Raji (cell line): ENCODE measurements around the gene METRNL.

Experiments
- POLR2A ChIP-seq: IDR thresholded peaks from 2 replicates; pipeline ENCODE4 v1.6.1; 2011; ENCODE audit warnings: low read depth, low read length, control low read depth; ENCODE audit not compliant: insufficient read depth

The METRNL gene

DNA sequence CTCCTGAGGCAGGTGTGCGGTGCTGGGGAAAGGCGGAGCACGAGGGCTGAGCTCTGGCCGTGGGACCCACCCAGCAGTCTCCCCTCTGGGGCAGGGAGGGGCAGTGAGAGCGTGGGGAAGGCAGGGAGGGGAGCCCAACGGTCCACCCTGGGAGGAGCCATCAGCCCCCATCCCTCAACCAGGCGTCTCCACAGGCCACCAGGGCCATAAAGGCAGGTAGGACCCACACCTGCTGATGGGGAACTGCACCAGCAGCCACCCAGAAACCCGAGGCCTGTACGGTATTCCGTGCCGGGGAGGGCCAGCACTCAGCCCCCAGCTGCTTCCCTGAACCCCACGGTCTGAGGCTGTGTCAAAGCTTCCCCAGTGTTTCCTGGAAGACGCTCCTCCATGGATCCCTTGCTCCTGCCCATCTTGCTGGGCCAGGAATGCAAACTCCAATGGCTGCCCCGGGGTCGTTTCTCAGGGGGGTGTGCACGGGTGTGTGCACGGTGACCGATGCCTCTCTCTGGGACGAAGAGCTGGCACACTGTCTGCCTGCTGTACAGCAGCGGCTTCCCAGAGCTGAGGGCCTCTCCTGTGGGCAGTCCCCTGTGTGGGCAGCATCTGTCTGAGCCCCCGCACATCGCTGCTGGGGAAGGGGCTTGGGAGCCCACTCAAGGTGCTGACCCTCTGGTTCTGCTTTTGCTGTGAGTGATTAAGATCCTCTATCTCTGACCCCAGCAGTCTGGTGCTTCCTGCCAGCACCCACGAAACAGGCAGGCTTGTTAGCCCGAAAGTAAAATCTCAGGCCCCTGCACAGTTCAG is 17.2 kb upstream of the METRNL start:
- TF ChIP-seq POLR2A, result no peak

DNA sequence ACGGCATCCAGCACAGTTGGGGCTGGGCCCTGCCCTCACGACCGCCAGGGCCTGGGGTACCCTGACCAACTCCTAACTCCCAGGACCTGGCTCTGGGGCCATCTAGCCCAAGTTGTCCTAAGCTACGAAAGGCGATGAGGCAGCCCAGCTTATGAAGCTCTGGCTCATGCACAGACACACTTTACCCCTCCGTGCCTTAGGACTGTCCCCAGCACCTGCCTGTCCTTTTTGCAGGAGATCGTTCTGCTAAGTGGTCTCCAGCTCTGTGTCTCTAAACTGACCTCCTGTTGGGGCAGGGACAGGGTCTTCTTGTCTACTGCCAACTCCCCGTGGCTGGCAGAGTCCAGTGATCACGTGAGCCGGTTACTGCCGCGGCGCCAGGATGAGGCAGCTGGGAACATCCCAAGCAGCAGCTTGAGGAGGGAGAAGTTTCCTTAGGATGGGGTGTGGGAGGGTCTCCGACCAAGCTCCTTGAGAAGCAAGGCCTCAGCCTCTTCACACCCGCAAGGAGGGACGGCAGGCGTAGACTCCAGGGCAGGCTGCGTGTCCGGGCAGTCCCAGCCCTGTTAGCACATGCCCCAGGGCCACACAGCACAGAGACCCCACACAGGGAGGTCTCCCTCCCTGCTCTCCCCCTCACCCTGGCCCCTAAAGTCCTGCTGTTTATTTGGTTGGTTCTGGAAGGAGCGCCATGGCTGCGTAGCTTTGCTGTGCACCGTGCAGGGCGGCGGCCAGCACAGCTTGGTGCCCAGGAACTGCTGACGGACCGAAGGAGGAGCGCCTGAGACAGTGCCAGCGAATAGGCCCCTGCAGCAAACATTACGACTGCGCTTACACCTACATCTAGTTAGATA is 16.4 kb upstream of the METRNL start:
- no peak for TF ChIP-seq POLR2A

DNA sequence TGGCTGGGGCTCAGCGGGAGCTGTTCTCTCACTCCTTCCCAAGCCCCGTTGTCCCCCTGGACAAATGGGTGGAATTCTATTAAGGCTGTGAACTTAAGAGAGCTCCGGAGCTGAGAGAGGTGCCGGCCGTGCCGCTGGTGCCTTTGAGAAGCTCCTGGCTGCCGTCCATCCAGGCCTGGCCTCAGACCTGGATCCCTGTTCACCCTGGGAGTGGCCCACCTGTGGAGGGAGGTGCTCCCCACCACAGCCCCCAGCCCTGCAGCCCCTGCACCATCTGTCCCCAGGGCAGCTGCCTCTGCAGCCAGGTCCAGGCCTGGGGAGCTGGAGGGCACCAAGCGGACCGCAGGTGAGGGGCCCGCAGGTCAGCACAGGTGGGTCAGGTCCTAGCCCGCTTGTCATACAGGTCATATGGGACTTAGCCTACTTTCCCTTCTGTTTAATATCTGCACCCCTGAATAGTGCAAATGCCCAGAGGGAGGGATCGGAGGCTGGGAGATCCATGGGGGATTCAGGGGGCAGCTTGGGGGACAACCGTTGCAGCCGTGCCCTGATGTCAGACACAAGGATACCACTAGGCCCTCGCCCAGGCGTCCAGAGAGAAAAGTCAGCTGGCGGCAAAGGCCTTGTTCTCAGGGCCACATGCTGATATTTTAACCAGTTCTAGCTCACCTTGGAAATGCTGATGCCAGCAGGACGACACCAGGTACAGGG is 15.2 kb upstream of the METRNL start:
- no peak for TF ChIP-seq POLR2A

DNA sequence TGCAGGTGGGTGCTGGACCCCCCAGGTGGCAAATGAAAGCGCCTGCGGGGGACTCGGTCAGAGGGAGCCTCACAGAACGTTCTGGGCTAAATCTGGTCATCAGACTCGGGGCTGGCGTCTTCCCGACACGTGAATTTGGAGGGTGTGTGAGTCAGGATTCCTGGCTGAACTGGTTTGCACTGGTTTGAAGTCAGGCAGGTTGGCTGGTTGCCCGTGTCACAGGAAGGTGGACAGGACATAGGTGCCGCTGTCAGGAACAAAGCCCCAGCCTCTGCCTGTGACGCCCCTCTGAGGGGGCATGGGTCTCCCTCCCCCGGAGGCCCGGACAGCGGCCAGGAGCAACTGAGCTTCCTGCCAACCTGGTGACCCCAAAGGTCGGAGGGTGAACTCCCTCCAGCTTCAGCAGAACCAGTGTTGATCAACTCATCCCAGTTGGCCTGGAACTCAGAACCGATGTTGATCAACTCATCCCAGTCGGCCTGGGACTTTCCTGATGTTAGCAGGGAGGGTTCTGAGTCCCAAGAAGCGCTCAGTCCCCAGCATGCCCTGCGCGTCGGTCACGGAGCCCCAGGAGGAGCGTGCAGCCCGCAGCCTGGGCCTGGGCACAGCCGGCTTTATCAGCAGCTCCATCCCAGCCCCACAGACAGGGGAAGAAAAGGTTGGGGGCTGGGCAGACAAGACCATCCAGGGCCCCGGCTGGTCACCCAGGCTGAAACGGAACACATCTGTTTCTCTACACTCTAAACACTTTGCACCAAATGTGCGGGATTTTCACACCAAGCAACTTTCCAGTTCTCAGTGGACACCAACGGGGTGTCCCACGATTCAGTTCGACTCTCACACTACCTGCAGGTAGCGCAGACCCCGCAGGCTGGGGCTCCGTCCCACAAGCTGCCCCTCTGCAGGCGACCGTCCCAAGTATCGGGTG is 14.4 kb upstream of the METRNL start:
- TF ChIP-seq POLR2A, result no peak

DNA sequence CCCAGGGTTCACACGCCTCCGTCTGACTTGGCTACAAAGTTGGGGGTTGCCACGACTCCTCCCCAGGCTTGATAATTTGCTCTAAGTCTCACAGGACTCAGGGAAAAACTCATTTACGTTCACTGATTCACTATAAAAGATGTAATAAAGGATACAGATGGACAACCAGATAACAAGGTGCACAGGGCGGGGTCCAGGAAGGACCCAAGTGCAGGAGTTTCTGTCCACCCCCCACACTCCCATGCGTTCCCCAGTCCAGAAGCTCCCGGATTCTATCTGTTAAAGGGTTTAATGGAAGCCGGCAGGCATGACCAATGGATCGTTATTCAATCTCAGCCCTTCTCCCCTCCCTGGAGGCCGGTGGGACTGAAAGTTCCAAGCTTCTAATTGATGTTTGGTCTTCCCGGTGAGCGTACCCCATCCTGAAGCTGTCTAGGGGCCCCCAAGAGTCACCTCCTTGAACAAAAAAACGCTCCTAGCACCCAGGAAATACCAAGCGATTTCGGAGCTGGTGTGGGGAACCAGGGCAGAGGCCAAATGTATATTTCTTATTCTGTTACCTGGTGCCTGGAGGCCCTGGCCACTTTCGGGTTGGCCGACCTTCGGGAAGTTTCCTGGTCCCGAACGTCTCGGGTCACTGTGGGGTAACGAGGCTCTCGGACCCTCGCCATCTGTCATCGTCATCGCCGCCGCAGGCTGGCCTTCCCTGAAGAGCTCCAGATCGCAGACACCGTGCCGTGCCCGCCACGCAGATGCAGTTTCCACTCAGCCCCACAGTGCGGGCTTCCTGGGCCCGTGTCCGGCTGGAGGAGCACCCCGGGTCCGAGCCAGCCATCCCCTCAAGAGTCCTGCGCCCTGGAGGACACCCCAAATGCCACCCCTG is 13.5 kb upstream of the METRNL start:
- no peak for TF ChIP-seq POLR2A

DNA sequence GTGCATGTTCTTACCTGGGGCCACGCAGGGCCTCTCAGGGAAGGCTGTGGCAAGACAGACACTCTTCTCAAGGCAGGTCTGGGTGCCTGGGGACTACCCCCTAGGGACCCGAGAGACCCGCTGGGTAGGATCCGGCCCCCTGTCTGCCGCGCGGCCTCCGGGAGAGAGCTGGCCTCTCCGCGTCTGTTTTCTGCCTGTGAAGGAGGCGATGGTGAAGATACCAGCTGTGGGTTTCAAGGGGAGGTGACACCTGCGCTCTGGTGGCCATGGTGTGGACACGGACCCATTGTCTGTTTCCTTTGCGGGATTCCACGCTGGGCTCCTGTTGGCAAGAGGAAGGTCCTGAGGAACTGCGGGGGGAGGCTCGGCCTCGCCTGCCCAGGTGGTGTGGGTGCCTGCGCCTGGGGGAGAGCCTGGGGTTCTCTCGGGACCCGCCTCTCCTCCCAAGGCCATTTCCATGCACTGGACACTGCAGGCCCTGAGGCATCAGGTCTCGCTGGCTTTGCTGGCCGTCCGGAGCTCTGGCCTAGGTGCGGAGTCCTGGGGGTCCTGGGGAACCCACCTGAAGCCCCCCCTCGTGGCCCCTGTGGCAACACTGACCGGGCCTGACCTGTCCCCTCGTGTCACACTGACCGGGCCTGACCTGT is 12.2 kb upstream of the METRNL start:
- no peak for TF ChIP-seq POLR2A

DNA sequence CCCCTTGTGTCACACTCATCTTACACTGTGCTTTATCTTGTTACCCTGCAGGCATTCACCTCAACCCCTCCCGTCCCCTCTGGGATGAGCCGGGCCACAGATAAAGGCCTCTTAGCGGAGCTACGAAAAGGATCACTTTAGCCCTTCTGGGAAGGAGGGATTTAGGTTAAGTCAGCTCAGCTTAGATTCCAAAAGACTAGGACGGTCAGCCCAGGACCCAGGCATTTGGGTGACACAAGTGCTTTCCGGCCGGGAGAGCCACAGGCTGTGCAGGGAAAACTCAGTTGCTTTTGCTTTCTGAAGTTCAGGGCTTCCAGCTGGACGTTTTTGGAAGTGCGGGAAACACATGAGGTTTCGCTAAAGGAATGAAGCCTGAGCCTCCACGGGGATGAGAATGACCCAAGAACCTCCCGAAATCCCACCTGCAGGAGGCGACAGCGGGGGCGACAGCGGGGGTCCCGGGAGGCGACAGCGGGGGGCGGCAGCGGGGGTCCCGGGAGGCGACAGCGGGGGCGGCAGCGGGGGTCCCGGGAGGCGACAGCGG is 11.6 kb upstream of the METRNL start:
- no peak for TF ChIP-seq POLR2A

DNA sequence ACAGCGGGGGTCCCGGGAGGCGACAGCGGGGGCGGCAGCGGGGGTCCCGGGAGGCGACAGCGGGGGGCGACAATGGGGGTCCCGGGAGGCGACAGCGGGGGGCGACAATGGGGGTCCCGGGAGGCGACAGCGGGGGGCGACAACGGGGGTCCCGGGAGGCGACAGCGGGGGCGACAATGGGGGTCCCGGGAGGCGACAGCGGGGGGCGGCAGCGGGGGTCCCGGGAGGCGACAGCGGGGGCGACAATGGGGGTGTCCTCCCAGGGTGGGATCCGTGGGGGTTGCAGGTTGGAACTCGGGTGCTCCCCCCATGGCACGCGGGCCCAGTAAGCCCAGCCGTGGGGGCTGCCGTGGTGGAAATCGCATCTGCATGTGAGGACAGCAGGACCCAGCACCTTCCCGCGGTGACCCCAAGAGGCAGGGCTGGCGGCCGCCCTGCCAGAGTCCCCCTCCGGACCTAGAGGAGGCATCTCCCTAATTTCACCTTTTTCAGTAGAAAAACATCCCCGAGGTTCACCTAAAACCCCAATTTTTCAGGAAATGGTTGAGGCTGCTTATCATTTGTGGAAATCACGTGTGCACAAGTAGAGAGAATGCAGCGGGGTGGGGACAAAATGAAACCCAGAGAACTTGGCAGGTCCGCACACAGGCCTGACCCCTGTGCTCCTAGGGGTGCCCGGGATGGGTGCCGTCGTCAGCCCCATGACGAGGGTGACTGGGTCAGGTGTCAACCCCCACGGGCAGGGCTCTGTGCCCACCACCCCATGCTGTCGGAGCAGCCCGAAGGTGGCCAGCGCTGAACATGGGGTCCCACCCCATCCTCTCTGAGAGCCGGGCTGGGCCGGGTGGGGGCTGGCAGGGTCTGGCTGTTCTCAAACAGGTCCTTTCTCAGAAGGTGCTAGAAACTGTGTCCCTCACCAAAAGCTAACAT is 10.5 kb upstream of the METRNL start:
- TF ChIP-seq POLR2A, result no peak

DNA sequence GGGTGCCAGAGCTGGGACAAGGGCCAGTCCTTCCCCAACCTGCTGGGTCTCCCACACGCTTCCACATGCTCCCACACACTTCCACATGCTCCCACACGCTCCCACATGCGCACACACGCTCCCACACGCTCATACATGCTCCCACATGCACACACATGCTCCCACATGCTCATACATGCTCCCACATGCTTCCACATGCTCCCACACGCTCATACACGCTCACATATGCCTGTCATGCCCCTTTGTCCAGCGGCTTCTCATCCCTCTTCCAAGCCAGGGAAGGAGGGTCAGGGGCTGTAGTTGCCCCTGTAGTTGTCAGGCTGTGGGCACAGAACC is 9.9 kb upstream of the METRNL start:
- no peak for TF ChIP-seq POLR2A

DNA sequence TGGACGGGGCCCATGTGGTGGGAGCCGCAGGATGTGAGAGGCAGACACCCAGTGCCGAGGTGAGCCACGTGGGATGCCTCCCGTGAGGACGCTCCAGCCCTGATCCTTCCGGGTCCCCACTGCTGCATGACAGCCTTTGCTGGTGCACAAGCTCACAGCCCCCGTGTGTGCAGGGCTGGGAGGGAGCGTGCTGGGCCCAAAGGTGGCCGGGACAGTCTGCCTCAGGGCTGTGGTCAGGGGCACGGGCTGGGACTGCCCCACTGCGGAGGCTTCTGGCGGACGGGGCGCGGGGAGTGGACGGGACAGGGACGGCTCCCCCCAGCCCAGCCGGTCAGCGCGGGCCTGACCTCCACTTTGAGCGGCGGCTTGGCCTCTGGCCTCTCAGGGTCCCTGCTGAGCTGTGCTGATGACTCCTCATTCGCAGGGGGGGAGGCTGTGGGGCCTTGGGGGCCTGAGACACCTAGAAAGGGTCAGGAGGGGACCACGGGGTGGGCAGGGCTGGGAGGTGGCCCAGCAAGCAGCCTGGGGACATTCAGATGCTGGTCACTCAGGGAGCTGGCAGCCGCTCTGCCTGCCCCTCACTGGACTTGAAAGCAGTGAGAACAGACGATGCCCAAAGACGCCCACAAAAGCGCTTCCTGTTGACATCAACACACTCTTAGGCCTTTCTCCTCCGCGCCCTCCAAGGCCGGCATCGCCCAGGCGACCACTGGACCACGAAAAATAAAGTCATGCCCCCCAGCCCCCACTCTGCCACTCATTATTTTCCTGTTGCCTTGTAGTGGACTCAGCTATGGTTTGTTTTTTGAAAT is 9.3 kb upstream of the METRNL start:
- TF ChIP-seq POLR2A, result no peak

DNA sequence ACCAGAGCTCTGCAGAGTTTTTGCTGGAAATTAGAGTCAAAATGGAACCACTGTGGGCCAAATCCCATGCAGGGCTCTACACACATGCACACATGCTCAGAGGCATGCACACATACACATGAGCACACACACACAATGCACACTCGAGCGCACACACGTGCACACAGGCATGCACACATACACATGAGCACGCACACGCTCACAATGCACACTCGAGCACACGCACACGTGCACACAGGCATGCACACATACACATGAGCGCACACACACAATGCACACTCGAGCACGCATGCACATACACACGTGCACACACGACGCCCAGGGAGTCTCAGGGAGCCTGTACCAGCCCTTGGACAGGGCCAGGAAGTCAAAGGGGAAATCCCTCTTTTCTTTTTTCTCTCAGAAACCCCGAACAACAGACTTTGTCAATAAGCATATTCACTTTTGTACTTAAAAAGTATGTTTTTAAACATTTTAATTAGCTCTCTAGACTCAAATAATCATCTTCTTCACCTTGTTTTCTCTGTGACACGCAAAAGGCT is 8.5 kb upstream of the METRNL start:
- no peak for TF ChIP-seq POLR2A
